Hepatocyte (in vitro differentiated cells): ENCODE data around the gene ACBD7.

ENCODE experiments used
- CTCF ChIP-seq: fragments of 200-600 bp; sonication (generic); IDR thresholded peaks from 2 replicates; pipeline ENCODE4 v1.5.1; 2016; ENCODE audit warnings: antibody characterized with exemption, mild to moderate bottlenecking; ENCODE audit not compliant: poor library complexity
- EZH2 ChIP-seq: fragments of 200-600 bp; sonication (generic); IDR thresholded peaks from 2 replicates; pipeline ENCODE4 v1.6.1; 2016; ENCODE audit warnings: antibody characterized with exemption, mild to moderate bottlenecking, borderline replicate concordance

DNA sequence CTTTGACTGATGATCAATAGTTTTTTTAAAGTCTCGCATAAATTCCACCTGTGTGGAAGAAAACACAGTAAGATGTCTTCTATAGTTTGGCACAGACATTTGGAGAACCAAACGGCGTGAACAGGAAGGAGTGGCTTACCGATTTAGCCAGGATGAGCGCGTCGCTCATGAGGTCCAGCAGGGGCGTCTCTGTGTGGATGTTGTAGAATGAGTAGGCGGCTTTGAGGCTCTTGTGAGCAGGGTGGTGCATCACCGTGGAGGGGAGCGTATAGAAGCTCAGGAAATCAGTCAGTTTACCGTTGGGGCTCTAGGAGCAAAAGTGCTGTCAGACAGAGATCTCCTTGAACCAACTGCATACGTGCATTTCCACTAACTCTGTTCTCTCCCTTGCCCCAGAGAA lies 24.1 kb upstream of the ACBD7 start:
- TF ChIP-seq CTCF (no peak), EZH2 (no peak)
